Mucosa of rectum (tissue), 2 donors: ENCODE measurements around the gene DUSP1.

Experiments used
- H3K27ac ChIP-seq, 2 donors: one replicate each; pipeline ENCODE4 v1.7.0; 2013; ENCODE audit warnings: inconsistent platforms in 2 of 2, low read depth in 2 of 2, low read length in 2 of 2
- H3K27me3 ChIP-seq, 2 donors: one replicate each; pipeline ENCODE4 v1.7.0; 2013; ENCODE audit warnings: low read length in 2 of 2; ENCODE audit not compliant: control insufficient read depth in 2 of 2, insufficient read depth in 2 of 2
- H3K36me3 ChIP-seq, 2 donors: one replicate each; pipeline ENCODE4 v1.7.0; 2013; ENCODE audit warnings: low read length in 2 of 2; ENCODE audit not compliant: control insufficient read depth in 2 of 2, insufficient read depth in 2 of 2
- H3K4me1 ChIP-seq, 2 donors: one replicate each; pipeline ENCODE4 v1.7.0; 2013; ENCODE audit warnings: low read length in 2 of 2, mild to moderate bottlenecking in 1 of 2; ENCODE audit not compliant: control insufficient read depth in 2 of 2, insufficient read depth in 2 of 2
- H3K4me3 ChIP-seq, 2 donors: one replicate each; pipeline ENCODE4 v1.7.0; 2013; ENCODE audit warnings: low read length in 2 of 2
- H3K9ac ChIP-seq, 2 donors: one replicate each; pipeline ENCODE4 v1.7.0; 2013; ENCODE audit warnings: low read length in 2 of 2, low read depth in 1 of 2, mild to moderate bottlenecking in 1 of 2
- H3K9me3 ChIP-seq, 2 donors: one replicate each; pipeline ENCODE4 v1.7.0; 2013; ENCODE audit warnings: low read length in 2 of 2; ENCODE audit not compliant: control insufficient read depth in 2 of 2
- donor health status: healthy.
- donor health status: Normal muscosa, but diverticular disease.

Gene DUSP1

GRCh38 chr5:172724242-172725183 lies 46.5 kb downstream of the DUSP1 start:
- Histone ChIP-seq H3K4me3 (no peak overlapping the region), H3K27ac (no peak overlapping the region), H3K9ac (no peak overlapping the region), H3K9me3 (no peaks in the 10 kb centered on the region), H3K27me3 (no peaks in the 10 kb centered on the region), H3K4me1 (peaks cover 0 to 4% of the 10 kb centered on the region in 2 donors), H3K36me3 (no peaks in the 10 kb centered on the region)

GRCh38 chr5:172723508-172723907 lies 47.5 kb downstream of the DUSP1 start:
- H3K4me3 ChIP-seq = no peak overlapping the region
- H3K36me3 ChIP-seq = no peaks in the 10 kb centered on the region
- no peaks in the 10 kb centered on the region for H3K9me3 ChIP-seq
- no peak overlapping the region for H3K9ac ChIP-seq
- H3K27ac ChIP-seq = no peak overlapping the region
- peaks cover 0 to 4% of the 10 kb centered on the region in 2 donors for H3K4me1 ChIP-seq
- no peaks in the 10 kb centered on the region for H3K27me3 ChIP-seq

- no peak overlapping the region for H3K9ac ChIP-seq
- no peaks in the 10 kb centered on the region for H3K36me3 ChIP-seq
- no peak overlapping the region for H3K27ac ChIP-seq
- no peak overlapping the region for H3K4me3 ChIP-seq
- H3K27me3 ChIP-seq = no peaks in the 10 kb centered on the region
- H3K4me1 ChIP-seq = peaks cover 0 to 4% of the 10 kb centered on the region in 2 donors
- H3K9me3 ChIP-seq = no peaks in the 10 kb centered on the region
These were observed 48.6 kb downstream of the DUSP1 start for GRCh38 chr5:172722327-172722815.

GRCh38 chr5:172721455-172722326 lies 49.3 kb downstream of the DUSP1 start:
- Histone ChIP-seq H3K9me3 (no peaks in the 10 kb centered on the region), H3K27me3 (no peaks in the 10 kb centered on the region), H3K4me1 (peaks cover 0 to 8% of the 10 kb centered on the region in 2 donors), H3K4me3 (no peak overlapping the region), H3K9ac (peak overlapping the region in 1 of 2 donors; percentile 34), H3K36me3 (no peaks in the 10 kb centered on the region), H3K27ac (no peak overlapping the region)

- H3K4me1 ChIP-seq = peaks cover 0 to 9% of the 10 kb centered on the region in 2 donors
- H3K9ac ChIP-seq = no peak overlapping the region
- no peak overlapping the region for H3K27ac ChIP-seq
- H3K36me3 ChIP-seq = no peaks in the 10 kb centered on the region
- no peaks in the 10 kb centered on the region for H3K27me3 ChIP-seq
- no peak overlapping the region for H3K4me3 ChIP-seq
- H3K9me3 ChIP-seq = no peaks in the 10 kb centered on the region
These were observed 50.3 kb downstream of the DUSP1 start for GRCh38 chr5:172720655-172721054.

GRCh38 chr5:172719211-172719610 lies 51.8 kb downstream of the DUSP1 start:
- Histone ChIP-seq H3K27me3 (no peaks in the 10 kb centered on the region), H3K4me1 (peaks cover 8 to 15% of the 10 kb centered on the region in 2 donors), H3K27ac (no peak overlapping the region), H3K36me3 (no peaks in the 10 kb centered on the region), H3K9ac (no peak overlapping the region), H3K4me3 (no peak overlapping the region), H3K9me3 (no peaks in the 10 kb centered on the region)

GRCh38 chr5:172718527-172719114 lies 52.4 kb downstream of the DUSP1 start:
- Histone ChIP-seq H3K27ac (no peak overlapping the region), H3K4me3 (no peak overlapping the region), H3K9me3 (no peaks in the 10 kb centered on the region), H3K9ac (no peak overlapping the region), H3K4me1 (peaks cover 8 to 15% of the 10 kb centered on the region in 2 donors), H3K36me3 (no peaks in the 10 kb centered on the region), H3K27me3 (no peaks in the 10 kb centered on the region)
